Ectodermal cell (in vitro differentiated cells): ENCODE measurements around the gene NLRP3.
"Not testable (repeated sequence)": the region's sequence is repeated elsewhere in the genome, so short reads cannot be mapped to it uniquely, and the experiment has no call there.

Source experiments
- H3K27ac ChIP-seq: 2 replicates; pipeline ENCODE4 v1.7.0; 2013; ENCODE audit warnings: mild to moderate bottlenecking, low read depth, low read length; ENCODE audit not compliant: insufficient read depth, poor library complexity, severe bottlenecking
- H3K27me3 ChIP-seq: 2 replicates; pipeline ENCODE4 v1.7.0; 2013; ENCODE audit warnings: mild to moderate bottlenecking, low read length; ENCODE audit not compliant: insufficient read depth, control insufficient read depth, poor library complexity, severe bottlenecking
- H3K36me3 ChIP-seq: one replicate; pipeline ENCODE4 v1.7.0; 2013; ENCODE audit warnings: low read length; ENCODE audit not compliant: control insufficient read depth, insufficient read depth
- H3K4me1 ChIP-seq: one replicate; pipeline ENCODE4 v1.7.0; 2013; ENCODE audit warnings: low read length; ENCODE audit not compliant: control insufficient read depth, insufficient read depth
- H3K4me3 ChIP-seq: 2 replicates; pipeline ENCODE4 v1.7.0; 2013; ENCODE audit warnings: low read depth, low read length, control low read depth; ENCODE audit not compliant: insufficient read depth
- H3K9me3 ChIP-seq: 2 replicates; pipeline ENCODE4 v1.7.0; 2013; ENCODE audit warnings: mild to moderate bottlenecking, low read length, moderate library complexity; ENCODE audit not compliant: control insufficient read depth
- WGBS, 2 experiments: methylation state at CpG; one replicate each; pipeline ENCODE4 v1.1.7; 2013; ENCODE audit warnings: missing lambda C conversion rate in 2 of 2; 5-methylcytosine and 5-hydroxymethylcytosine counted together

Gene NLRP3

DNA sequence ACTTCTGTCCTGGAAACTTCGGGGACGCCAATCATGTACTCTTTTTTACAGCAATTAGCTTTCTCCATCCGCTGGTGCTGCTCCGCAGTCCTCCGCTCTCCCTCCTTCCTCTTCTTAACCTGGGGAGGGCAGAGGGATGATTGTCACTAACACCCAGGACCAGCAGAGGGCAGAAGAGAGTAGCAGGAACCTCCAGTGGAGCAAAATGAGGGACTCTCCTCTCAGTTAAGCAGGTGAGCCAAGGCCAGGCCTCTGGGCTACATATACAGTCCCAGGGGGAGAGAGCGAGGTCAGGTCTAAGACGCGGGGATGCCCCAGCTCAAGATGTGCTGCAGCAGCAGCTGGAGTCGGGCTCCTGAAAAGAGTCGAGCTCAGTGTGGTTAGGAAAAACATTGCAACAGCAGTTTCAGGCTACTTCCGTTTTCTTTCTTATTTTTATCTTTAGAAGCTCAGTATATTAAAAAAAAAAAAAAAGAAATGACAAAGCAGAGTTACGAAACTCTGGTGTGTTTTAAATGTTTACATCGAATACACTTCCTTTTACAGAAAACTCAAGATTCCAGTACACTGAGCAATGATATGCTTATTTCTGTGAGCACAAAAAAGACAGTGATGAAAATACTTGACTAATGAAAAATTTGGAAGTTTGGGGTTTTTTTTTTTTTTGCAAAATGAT lies 25.7 kb upstream of the NLRP3 start:
- no peaks in the 10 kb centered on the region for H3K36me3 ChIP-seq
- H3K4me3 ChIP-seq, result no peak overlapping the region
- WGBS, 2 experiments, result 31 to 43% methylated on average over 10 to 13 of the region's 13 CpGs
- no peak overlapping the region for H3K27ac ChIP-seq
- H3K4me1 ChIP-seq, result peaks cover 8% of the 10 kb centered on the region
- H3K9me3 ChIP-seq, result no peaks in the 10 kb centered on the region
- H3K27me3 ChIP-seq, result no peaks in the 10 kb centered on the region

DNA sequence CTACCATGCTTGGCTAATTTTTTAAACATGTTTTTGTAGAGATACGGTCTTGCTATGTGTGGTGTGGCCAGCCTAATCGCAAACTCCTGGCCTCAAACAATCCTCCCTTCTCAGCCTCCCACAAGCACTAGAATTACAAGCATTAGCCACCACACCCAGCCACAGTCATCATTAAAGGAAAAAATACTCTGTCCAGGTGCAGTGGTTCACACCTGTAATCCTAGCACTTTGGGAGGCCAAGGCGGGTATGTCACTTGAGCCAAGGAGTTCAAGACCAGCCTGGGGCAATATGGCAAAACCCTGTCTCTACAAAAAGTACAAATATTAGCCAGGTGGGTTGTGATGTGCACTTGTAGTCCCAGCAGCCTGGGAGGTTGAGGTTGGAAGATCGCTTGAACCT lies 25.0 kb upstream of the NLRP3 start:
- no peaks in the 10 kb centered on the region for H3K9me3 ChIP-seq
- 88 to 92% methylated on average over 4 of the region's 4 CpGs for WGBS, 2 experiments
- peaks cover 8% of the 10 kb centered on the region for H3K4me1 ChIP-seq
- no peak overlapping the region for H3K4me3 ChIP-seq
- no peaks in the 10 kb centered on the region for H3K36me3 ChIP-seq
- no peaks in the 10 kb centered on the region for H3K27me3 ChIP-seq
- H3K27ac ChIP-seq, result no peak overlapping the region

DNA sequence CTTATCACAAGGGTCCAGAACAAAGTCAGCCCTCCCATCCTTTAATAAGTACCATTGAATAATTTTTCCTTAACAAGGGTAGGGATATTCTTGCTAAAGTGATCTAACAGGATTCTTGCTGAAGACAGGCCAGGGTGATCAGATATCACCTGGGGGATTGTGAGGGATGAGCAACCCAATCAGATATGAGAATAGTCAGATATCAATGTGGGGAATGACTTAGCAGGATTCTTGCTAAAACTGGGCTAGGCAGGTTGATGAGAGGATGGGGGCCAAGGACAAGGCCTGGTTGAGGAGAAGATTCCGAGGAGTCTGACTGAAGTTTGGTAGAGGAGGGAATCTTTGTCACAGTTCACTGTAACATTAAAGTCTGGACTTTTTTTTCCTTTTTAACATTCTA lies 23.9 kb upstream of the NLRP3 start:
- Histone ChIP-seq H3K27ac (no peak overlapping the region), H3K4me1 (peaks cover 7% of the 10 kb centered on the region), H3K9me3 (no peaks in the 10 kb centered on the region), H3K36me3 (no peaks in the 10 kb centered on the region), H3K27me3 (no peaks in the 10 kb centered on the region), H3K4me3 (no peak overlapping the region)
- WGBS, 2 experiments, result 83 to 89% methylated on average over 1 of the region's 1 CpG

DNA sequence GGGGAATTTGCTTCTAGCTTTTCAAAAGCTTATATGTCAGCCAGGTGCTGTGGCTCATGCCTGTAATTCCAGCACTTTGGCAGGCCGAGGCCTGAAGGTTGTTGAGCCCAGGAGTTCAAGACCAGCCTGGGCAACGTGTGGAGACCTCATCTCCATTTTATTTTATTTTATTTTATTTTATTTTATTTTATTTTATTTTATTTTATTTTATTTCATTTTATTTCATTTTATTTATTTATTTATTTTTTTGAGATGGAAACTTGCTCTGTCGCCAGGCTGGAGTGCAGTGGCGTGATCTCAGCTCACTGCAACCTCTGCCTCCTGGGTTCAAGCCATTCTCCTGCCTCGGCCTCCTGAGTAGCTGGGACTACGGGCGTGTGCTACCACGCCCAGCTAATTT lies 20.9 kb upstream of the NLRP3 start:
- H3K27ac ChIP-seq, H3K4me3 ChIP-seq, H3K4me1 ChIP-seq, H3K9me3 ChIP-seq, H3K27me3 ChIP-seq, H3K36me3 ChIP-seq: not testable (repeated sequence)
- WGBS, 2 experiments, result 77 to 84% methylated on average over 7 to 8 of the region's 8 CpGs

- no peak overlapping the region for H3K4me3 ChIP-seq
- no peaks in the 10 kb centered on the region for H3K9me3 ChIP-seq
- no peaks in the 10 kb centered on the region for H3K4me1 ChIP-seq
- H3K27ac ChIP-seq, result no peak overlapping the region
- 57 to 60% methylated on average over 3 of the region's 3 CpGs for WGBS, 2 experiments
- H3K27me3 ChIP-seq, result no peaks in the 10 kb centered on the region
- H3K36me3 ChIP-seq, result no peaks in the 10 kb centered on the region
These were observed 15.3 kb upstream of the NLRP3 start for GRCh38 chr1:247400685-247401084.

GRCh38 chr1:247401310-247402119 lies 14.5 kb upstream of the NLRP3 start:
- Histone ChIP-seq H3K4me3 (no peak overlapping the region), H3K36me3 (no peaks in the 10 kb centered on the region), H3K9me3 (no peaks in the 10 kb centered on the region), H3K27ac (no peak overlapping the region), H3K27me3 (no peaks in the 10 kb centered on the region), H3K4me1 (no peaks in the 10 kb centered on the region)
- 91 to 92% methylated on average over 10 of the region's 10 CpGs for WGBS, 2 experiments

DNA sequence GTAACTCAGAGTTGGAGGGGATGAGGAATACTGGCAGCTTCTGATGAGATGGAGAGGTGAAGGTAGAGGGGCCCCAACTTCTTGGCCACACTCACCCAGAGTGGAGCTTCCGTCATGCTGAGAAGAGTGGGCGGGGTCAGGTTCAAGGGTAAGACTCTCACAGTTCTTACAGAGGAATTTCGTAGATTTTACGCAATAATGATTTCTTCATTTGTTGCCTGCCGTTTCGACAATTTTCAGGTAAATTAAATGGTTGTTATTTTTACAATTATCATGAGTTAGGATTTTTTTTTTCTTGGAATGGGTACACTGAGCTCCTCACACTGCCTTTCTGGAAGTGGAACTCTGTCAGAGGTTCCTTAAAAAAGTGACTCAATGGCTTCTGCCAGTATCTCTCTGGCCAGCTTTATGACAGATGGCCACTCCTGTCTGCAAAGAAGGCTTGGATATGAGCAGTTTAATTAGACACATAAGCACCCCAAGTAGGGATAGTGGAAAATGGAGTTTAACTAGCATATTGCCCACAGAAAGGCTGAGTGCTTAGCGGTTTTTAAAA lies 13.8 kb upstream of the NLRP3 start:
- WGBS, 2 experiments, result 88 to 94% methylated on average over 7 of the region's 7 CpGs
- no peaks in the 10 kb centered on the region for H3K4me1 ChIP-seq
- H3K36me3 ChIP-seq, result no peaks in the 10 kb centered on the region

DNA sequence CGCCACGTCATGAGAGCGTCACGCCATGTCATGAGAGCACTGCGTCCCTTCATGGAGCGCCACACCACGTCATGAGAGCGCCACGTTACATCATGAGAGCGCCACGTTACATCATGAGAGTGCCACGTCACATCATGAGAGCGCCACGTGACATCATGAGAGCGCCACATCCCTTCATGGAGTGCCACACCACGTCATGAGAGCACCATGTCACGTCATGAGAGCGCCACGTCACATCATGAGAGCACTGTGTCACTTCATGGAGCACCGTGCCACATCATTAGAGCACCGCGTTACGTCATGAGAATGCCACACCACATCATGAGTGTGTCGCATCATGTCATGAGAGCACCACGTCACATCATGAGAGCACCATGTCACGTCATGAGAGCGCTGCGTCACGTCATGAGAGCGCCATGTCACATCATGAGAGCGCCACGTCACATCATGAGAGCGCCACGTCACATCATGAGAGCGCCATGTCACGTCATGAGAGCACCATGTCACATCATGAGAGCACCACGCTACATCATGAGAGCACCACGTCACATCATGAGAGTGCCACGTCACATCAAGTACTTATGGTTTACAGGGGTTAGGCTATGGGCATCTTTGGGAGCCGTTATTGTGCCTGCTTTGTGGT lies 9.8 kb upstream of the NLRP3 start:
- no peaks in the 10 kb centered on the region for H3K27me3 ChIP-seq
- H3K4me1 ChIP-seq, result no peaks in the 10 kb centered on the region
- WGBS, 2 experiments, result 93% methylated on average over 40 of the region's 40 CpGs
- H3K9me3 ChIP-seq, result no peaks in the 10 kb centered on the region
- no peaks in the 10 kb centered on the region for H3K36me3 ChIP-seq
- no peak overlapping the region for H3K27ac ChIP-seq
- H3K4me3 ChIP-seq, result no peak overlapping the region

More for the DNA sequence above, 13.8 kb upstream of the NLRP3 start:
- H3K4me3 ChIP-seq, result no peak overlapping the region
- H3K9me3 ChIP-seq, result no peaks in the 10 kb centered on the region
- no peaks in the 10 kb centered on the region for H3K27me3 ChIP-seq
- no peak overlapping the region for H3K27ac ChIP-seq

DNA sequence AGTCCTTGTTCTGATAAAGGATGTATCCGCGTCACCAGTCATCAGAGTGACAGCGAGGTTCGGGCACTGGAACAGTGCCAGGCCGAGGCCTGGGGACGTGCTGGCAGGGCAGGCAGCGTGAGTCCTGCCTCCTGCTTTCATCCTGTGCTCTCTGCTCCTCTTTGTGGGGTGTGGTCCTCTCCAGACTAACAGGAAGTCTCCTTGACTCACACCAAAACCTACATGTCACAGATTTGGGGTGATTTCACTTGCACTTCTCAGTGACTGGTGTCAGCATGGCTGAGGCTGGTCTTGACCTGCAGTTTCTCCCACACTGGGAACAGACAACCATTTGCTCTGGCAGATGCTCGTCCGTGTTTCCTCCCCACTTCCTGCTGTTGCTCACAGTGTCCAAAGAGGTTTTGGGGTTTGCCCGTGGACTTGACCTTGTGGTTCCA lies 8.8 kb upstream of the NLRP3 start:
- Histone ChIP-seq H3K27me3 (no peaks in the 10 kb centered on the region), H3K27ac (no peak overlapping the region), H3K4me1 (no peaks in the 10 kb centered on the region), H3K4me3 (no peak overlapping the region), H3K9me3 (no peaks in the 10 kb centered on the region), H3K36me3 (no peaks in the 10 kb centered on the region)
- WGBS, 2 experiments, result 92 to 93% methylated on average over 10 of the region's 10 CpGs

- Histone ChIP-seq H3K36me3 (no peaks in the 10 kb centered on the region), H3K27me3 (no peaks in the 10 kb centered on the region), H3K4me3 (no peak overlapping the region), H3K4me1 (no peaks in the 10 kb centered on the region), H3K27ac (no peak overlapping the region), H3K9me3 (no peaks in the 10 kb centered on the region)
- WGBS, 2 experiments, result 77 to 88% methylated on average over 5 of the region's 5 CpGs
These were observed 7.9 kb upstream of the NLRP3 start for GRCh38 chr1:247408100-247408499.
